Loucy (cell line): ENCODE data around the gene CCDC134.

Experiments
- H2AFZ ChIP-seq: fragments of 200-600 bp; sonication (generic); 2 replicates; pipeline ENCODE4 v1.6.0; 2016; ENCODE audit warnings: antibody characterized with exemption, mild to moderate bottlenecking, low read length, moderate library complexity
- H3F3A ChIP-seq: fragments of 200-600 bp; 2 replicates; pipeline ENCODE4 v1.6.0; 2016; ENCODE audit warnings: antibody characterized with exemption, low read depth, mild to moderate bottlenecking
- H3K27me3 ChIP-seq: fragments of 200-600 bp; sonication (generic); 2 replicates; pipeline ENCODE4 v1.6.1; 2014; ENCODE audit warnings: low read length, mild to moderate bottlenecking; ENCODE audit not compliant: insufficient read depth, poor library complexity, severe bottlenecking
- H3K36me3 ChIP-seq: fragments of 200-600 bp; sonication (generic); 2 replicates; pipeline ENCODE4 v1.6.1; 2016; ENCODE audit warnings: low read length; ENCODE audit not compliant: insufficient read depth
- H3K4me1 ChIP-seq: fragments of 200-600 bp; sonication (generic); 2 replicates; pipeline ENCODE4 v1.5.1; 2014; ENCODE audit warnings: low read length, mild to moderate bottlenecking; ENCODE audit not compliant: insufficient read depth, poor library complexity, severe bottlenecking
- H3K4me2 ChIP-seq: fragments of 200-600 bp; sonication (generic); 2 replicates; pipeline ENCODE4 v1.6.0; 2014; ENCODE audit warnings: antibody characterized with exemption, low read length, low read depth, mild to moderate bottlenecking; ENCODE audit not compliant: poor library complexity, severe bottlenecking
- H3K4me3 ChIP-seq: fragments of 200-600 bp; sonication (generic); 2 replicates; pipeline ENCODE4 v1.5.1; 2014; ENCODE audit warnings: low read length, mild to moderate bottlenecking, mixed read lengths; ENCODE audit not compliant: poor library complexity, severe bottlenecking
- H3K79me2 ChIP-seq: fragments of 200-600 bp; sonication (generic); 2 replicates; pipeline ENCODE4 v1.6.1; 2014; ENCODE audit warnings: low read length; ENCODE audit not compliant: insufficient read depth
- H3K9ac ChIP-seq: fragments of 200-600 bp; sonication (generic); 2 replicates; pipeline ENCODE4 v1.6.0; 2014; ENCODE audit warnings: mild to moderate bottlenecking, low read depth, low read length, moderate library complexity; ENCODE audit not compliant: poor library complexity, severe bottlenecking
- H3K9me2 ChIP-seq: fragments of 200-600 bp; sonication (generic); replicated peaks from 2 replicates; pipeline ENCODE4 v1.6.1; 2016; ENCODE audit warnings: low read depth, low read length, mixed read lengths
- H3K9me3 ChIP-seq: fragments of 200-600 bp; sonication (generic); 2 replicates; pipeline ENCODE4 v1.6.1; 2014; ENCODE audit warnings: mild to moderate bottlenecking, antibody characterized with exemption, low read length, low read depth; ENCODE audit not compliant: insufficient read depth
- H4K20me1 ChIP-seq: fragments of 200-600 bp; sonication (generic); 2 replicates; pipeline ENCODE4 v1.6.0; 2014; ENCODE audit warnings: antibody characterized with exemption, low read length, mild to moderate bottlenecking; ENCODE audit not compliant: insufficient read depth, poor library complexity, severe bottlenecking
- EZH2phosphoT487 ChIP-seq: fragments of 200-600 bp; IDR thresholded peaks from 2 replicates; pipeline ENCODE4 v1.6.1; 2018; ENCODE audit warnings: antibody characterized with exemption, mild to moderate bottlenecking, moderate library complexity, borderline replicate concordance
- TF ChIP-seq, protein P1 (sequence below): fragments of 200-600 bp; sonication (generic); conservative IDR thresholded peaks from 2 replicates; pipeline ENCODE4 v1.5.1; 2014; ENCODE audit warnings: mild to moderate bottlenecking, antibody characterized with exemption, low read length

CCDC134 gene

DNA sequence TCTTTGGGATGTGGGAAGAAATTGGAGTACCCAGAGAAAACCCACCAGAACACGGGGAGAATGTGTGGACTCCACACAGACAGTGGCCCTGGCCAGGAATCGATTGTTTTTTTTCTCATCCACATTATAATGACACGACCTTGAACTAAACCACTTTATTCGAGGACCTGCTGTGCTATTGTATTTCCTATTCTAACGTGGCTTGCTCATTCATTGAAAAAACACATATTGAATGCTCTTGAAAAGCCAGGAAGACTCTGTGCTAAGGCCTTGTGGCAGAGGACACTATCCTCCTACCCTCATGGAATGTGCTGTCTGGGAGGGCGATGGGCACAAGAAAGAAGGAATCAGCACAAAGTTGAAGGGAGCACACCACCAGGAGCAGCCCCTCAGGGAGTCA lies 23.3 kb downstream of the CCDC134 start:
- Histone ChIP-seq H3K27me3 (no peaks in the 10 kb centered on the region), H3K9ac (no peak overlapping the region), H3K4me2 (no peak overlapping the region), H3F3A (no peaks in the 10 kb centered on the region), H2AFZ (no peak overlapping the region), H3K4me1 (peaks cover 9% of the 10 kb centered on the region), H3K9me3 (no peaks in the 10 kb centered on the region), H3K36me3 (peaks cover 27% of the 10 kb centered on the region; the same call in 1 of the 2 replicates), H4K20me1 (no peaks in the 10 kb centered on the region), H3K79me2 (no peaks in the 10 kb centered on the region), H3K9me2 (no peaks in the 10 kb centered on the region), H3K4me3 (no peak overlapping the region)
- no peak for TF ChIP-seq EZH2phosphoT487
- TF ChIP-seq, protein P1, sequence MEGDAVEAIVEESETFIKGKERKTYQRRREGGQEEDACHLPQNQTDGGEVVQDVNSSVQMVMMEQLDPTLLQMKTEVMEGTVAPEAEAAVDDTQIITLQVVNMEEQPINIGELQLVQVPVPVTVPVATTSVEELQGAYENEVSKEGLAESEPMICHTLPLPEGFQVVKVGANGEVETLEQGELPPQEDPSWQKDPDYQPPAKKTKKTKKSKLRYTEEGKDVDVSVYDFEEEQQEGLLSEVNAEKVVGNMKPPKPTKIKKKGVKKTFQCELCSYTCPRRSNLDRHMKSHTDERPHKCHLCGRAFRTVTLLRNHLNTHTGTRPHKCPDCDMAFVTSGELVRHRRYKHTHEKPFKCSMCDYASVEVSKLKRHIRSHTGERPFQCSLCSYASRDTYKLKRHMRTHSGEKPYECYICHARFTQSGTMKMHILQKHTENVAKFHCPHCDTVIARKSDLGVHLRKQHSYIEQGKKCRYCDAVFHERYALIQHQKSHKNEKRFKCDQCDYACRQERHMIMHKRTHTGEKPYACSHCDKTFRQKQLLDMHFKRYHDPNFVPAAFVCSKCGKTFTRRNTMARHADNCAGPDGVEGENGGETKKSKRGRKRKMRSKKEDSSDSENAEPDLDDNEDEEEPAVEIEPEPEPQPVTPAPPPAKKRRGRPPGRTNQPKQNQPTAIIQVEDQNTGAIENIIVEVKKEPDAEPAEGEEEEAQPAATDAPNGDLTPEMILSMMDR: no peak

DNA sequence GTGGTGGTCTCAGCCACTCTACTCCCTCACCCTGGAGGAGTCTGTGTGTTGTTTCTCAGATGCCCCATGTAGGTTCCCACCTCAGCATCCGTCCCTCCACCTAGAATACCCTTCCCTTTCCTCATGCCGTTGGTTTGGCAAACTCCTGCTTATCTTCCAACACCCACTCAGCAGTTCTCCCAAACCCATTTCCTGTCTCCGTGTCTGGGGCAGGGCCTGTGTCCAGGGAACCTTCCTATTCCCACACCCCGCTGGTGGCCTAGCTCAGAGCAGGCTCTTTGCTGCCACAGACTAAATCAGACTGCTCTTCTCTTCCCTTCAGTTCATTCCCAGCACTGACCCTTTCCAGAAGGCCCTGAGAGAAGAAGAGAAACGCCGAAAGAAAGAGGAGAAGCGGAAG lies 24.9 kb downstream of the CCDC134 start:
- Histone ChIP-seq H3K9me2 (no peaks in the 10 kb centered on the region), H3K9ac (no peak overlapping the region), H3K79me2 (no peaks in the 10 kb centered on the region), H2AFZ (no peak overlapping the region), H3F3A (no peaks in the 10 kb centered on the region), H3K9me3 (no peaks in the 10 kb centered on the region), H3K36me3 (peaks cover 19% of the 10 kb centered on the region; the same call in 1 of the 2 replicates), H3K4me1 (peaks cover 16% of the 10 kb centered on the region), H3K4me2 (no peak overlapping the region), H3K27me3 (no peaks in the 10 kb centered on the region), H3K4me3 (no peak overlapping the region), H4K20me1 (no peaks in the 10 kb centered on the region)
- TF ChIP-seq EZH2phosphoT487: no peak
- TF ChIP-seq, protein P1: no peak

DNA sequence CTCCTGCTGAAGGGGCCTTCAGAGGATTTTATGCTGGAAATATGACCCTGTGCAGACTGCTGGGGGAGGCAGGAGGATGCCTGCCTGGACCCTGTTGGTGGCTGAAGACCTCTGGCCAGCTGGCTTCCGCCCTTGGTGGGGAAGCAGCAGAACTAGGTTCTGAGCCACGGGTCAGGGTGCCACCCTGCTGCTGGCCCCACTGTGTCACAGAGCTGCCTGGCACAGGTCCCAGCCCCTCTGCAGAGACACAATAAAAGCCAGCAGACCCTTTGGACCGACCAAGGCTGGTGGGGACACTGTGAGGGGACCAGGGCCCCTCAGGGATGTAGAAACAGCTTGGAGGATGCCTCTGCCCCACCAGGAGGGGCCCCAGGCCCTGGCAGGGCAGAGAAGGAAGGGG lies 25.5 kb downstream of the CCDC134 start:
- H3K9me3 ChIP-seq: no peaks in the 10 kb centered on the region
- H3F3A ChIP-seq: no peaks in the 10 kb centered on the region
- H3K9ac ChIP-seq: no peak overlapping the region
- no peak overlapping the region for H3K4me2 ChIP-seq
- H2AFZ ChIP-seq: no peak overlapping the region
- H3K4me1 ChIP-seq: peaks cover 21% of the 10 kb centered on the region
- H3K36me3 ChIP-seq: peaks cover 19% of the 10 kb centered on the region; the same call in 1 of the 2 replicates
- H3K27me3 ChIP-seq: no peaks in the 10 kb centered on the region
- no peaks in the 10 kb centered on the region for H4K20me1 ChIP-seq
- TF ChIP-seq, protein P1: no peak
- no peak for TF ChIP-seq EZH2phosphoT487
- H3K4me3 ChIP-seq: no peak overlapping the region
- no peaks in the 10 kb centered on the region for H3K79me2 ChIP-seq
- H3K9me2 ChIP-seq: no peaks in the 10 kb centered on the region
